ENCODE measurements around the gene FAM234B.

DNA sequence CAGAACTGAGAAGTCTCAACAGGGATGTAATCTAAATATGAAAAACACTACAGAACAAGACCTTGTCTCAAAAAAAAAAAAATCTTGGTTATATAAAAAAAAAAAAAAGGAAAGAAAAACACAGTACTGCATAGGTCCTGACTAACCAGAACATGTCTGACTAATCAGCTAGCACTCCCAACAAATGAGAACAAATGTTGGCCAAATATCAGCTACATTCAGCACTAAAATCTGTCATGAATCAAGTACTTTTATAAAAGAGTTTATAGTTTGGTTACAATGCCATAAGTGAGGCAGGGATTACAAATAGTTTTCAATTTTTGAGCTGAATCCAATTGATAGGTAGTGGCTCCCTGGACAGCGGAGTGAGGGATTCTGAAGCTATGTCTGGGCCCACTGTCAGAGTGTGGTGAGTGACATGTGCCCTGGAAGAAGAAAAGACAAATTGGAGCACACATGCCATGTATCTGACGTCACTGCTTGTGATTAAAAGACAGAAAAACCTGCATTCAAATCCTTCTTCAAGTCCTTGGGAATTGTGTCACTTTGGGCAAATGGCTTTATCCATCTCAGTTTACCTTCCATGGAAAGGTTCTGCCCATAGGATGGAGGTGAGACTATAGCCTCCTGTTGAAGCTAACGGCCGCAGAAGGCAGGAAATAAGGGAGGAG, 5.6 kb upstream of the FAM234B start:
- TF ChIP-seq CTCF (IDR thresholded peaks at IDR 0.05), result no peak
- TF ChIP-seq EP300 (IDR thresholded peaks at IDR 0.05), result no peak
- TF ChIP-seq POLR2AphosphoS5 (IDR thresholded peaks at IDR 0.05), result no peak
